Aorta (tissue), 5 donors: ENCODE data around the gene GATA3. TPM values are rescaled to one million over a fixed set of nuclear protein-coding genes. Genes with fewer than 3 reads are reported as not detected.

ENCODE experiments used
- ATAC-seq: fragments of 200-7000 bp; cut with Tn5 transposase; one replicate; pipeline ENCODE4 v1.9.1; 2022; ENCODE audit warnings: moderate library complexity; ENCODE audit not compliant: low FRiP score
- DNase-seq, 2 donors: peaks; one replicate each; pipeline ENCODE4 v3.0.0-alpha.2; 2020
- H3K27ac ChIP-seq, 2 donors: one replicate each; pipeline ENCODE4 v1.5.1; 2013; ENCODE audit warnings: low read length in 2 of 2, mild to moderate bottlenecking in 2 of 2, moderate library complexity in 2 of 2, control low read depth in 1 of 2, inconsistent platforms in 1 of 2, low read depth in 1 of 2
- H3K27me3 ChIP-seq, 2 donors: one replicate each; pipeline ENCODE4 v1.6.1; 2013; ENCODE audit warnings: control low read depth in 1 of 2, low read length in 1 of 2, mild to moderate bottlenecking in 1 of 2, moderate library complexity in 1 of 2; ENCODE audit not compliant: insufficient read depth in 2 of 2, control insufficient read depth in 1 of 2
- H3K36me3 ChIP-seq, 2 donors: one replicate each; pipeline ENCODE4 v1.6.1; 2013; ENCODE audit warnings: control low read depth in 1 of 2, low read length in 1 of 2, mild to moderate bottlenecking in 1 of 2; ENCODE audit not compliant: insufficient read depth in 2 of 2, control insufficient read depth in 1 of 2
- H3K4me1 ChIP-seq, 2 donors: one replicate each; pipeline ENCODE4 v1.6.1; 2013; ENCODE audit warnings: low read length in 2 of 2, control low read depth in 1 of 2, mild to moderate bottlenecking in 1 of 2, moderate library complexity in 1 of 2; ENCODE audit not compliant: insufficient read depth in 2 of 2, control insufficient read depth in 1 of 2
- H3K4me3 ChIP-seq, 2 donors: one replicate each; pipeline ENCODE4 v1.5.1; 2013; ENCODE audit warnings: low read length in 2 of 2, control low read depth in 1 of 2, mild to moderate bottlenecking in 1 of 2
- H3K9me3 ChIP-seq: one replicate; pipeline ENCODE4 v1.6.1; 2013; ENCODE audit warnings: mild to moderate bottlenecking, low read length; ENCODE audit not compliant: control insufficient read depth
- WGBS, 2 donors: extraction: QIAGEN DNeasy Blood & Tissue Kit; methylation state at CpG; one replicate each; pipeline ENCODE4 v1.1.7; 2013; 5-methylcytosine and 5-hydroxymethylcytosine counted together
- intact Hi-C, 2 donors: fragments of 100-400 bp; cut with DNase I; formaldehyde crosslinking; loops; one replicate each; pipeline versions ENCODE4 v1.14.2 to v1.15.0; 2022
- polyA plus RNA-seq, 2 donors: library from polyadenylated mRNA; stranded (reverse); fragments of 200-250 nt; gene quantifications; one replicate each; pipeline ENCODE4 v1.2.3, GENCODE V29; 2013
- total RNA-seq, 2 donors: library from RNA; stranded (reverse); fragmentation: NEBNext Ultra II Directional; extraction: Animal tissue kit (Norgen Biotek cat#: 25700); gene quantifications; one replicate each; pipeline ENCODE4 v1.2.1, GENCODE V29; 2021
- donor health status: healthy with polysubstance abuse.
- donor health status: Bipolar disorder and iron deficiency.
- donor health status: DM: no; HTN: no; CAD: no.
- donor health status: DM: no; HTN: no; CAD: no.
- donor health status: DM: yes; HTN: yes; CAD: no.

GATA3 gene
- total and polyA plus RNA-seq, 4 donors = 0.78 to 2.0 (median 1.4) TPM; not detected in 1

GRCh38 chr10:8122611-8123369 is 68.3 kb downstream of the GATA3 start:
- Histone ChIP-seq H3K9me3 (peaks cover 1% of the 10 kb centered on the region), H3K27me3 (peaks cover 0 to 2% of the 10 kb centered on the region in 2 donors), H3K27ac (no peak overlapping the region), H3K4me3 (no peak overlapping the region), H3K4me1 (no peaks in the 10 kb centered on the region), H3K36me3 (no peaks in the 10 kb centered on the region)
- DNase-seq (no peak), ATAC-seq (no peak)
- intact Hi-C loops = no loop called here
- 69 to 73% methylated on average over 7 of the region's 7 CpGs for WGBS, 2 donors

GRCh38 chr10:8124436-8124835 is 69.9 kb downstream of the GATA3 start:
- intact Hi-C loops = no loop called here
- Histone ChIP-seq H3K27ac (no peak overlapping the region), H3K27me3 (peaks cover 0 to 2% of the 10 kb centered on the region in 2 donors), H3K4me1 (no peaks in the 10 kb centered on the region), H3K4me3 (no peak overlapping the region), H3K36me3 (no peaks in the 10 kb centered on the region), H3K9me3 (peaks cover 1% of the 10 kb centered on the region)
- WGBS, 2 donors = 91 to 97% methylated on average over 2 of the region's 2 CpGs
- ATAC-seq (no peak), DNase-seq (no peak)

Other genes with a start within 250 kb of the GATA3 start
- 10 to 100 TPM; 10.5 to 11.4 TPM for gene TAF3, start 236.2 kb upstream of the GATA3 start, total RNA-seq
- 1 to 10 TPM; 3.4 to 6.7 TPM for gene TAF3, start 236.2 kb upstream of the GATA3 start, polyA plus RNA-seq